Activated CD8-positive, alpha-beta memory T cell treated with anti-CD3 and anti-CD28 coated beads for 48 hours (primary cell): ENCODE data around the gene PCBP2.

ENCODE experiments used
- DNase-seq, 3 experiments: peaks; one replicate each; pipeline ENCODE4 v3.0.0-alpha.2; 2020; ENCODE audit warnings: low read depth in 2 of 3, low spot score in 2 of 3

The PCBP2 gene

DNA sequence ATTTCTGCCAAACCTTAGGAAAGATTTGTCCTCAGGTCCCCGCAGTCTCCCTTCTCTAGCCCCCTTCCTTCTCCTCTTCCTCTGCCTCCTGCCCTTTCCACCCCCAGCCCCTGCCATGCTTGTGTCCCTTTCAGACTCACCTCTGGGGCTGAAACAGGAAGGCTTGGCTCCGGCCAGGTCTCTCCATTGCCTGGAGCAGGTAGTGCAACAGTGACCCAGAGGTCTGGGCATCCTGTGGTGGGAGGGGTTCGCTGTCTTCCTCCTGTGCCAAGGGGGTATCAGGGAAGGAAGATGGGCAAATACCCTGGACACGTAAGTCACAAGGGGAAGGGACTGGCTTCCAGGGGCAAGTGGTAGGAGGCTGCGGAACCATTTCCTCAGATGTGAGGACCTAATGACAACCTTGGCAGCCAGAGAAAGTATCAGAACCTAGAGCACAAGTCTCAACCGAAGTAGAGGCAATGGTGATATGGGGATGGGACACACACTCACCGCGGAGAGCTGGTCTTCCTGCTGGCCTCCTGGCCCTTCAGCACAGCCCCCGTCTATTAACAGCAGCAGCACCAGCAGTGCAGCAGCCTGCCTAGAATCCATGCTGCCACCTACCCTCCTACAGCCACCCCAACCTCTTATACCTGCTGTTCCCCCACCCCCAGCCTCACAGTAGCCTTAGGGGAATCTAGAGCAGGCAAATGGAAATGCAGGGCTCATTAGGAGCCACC, 55.1 kb downstream of the PCBP2 start, which contains the start of gene NPFF:
TSS of gene NPFF (minus strand) at position 604 of the 722 bp plus-strand sequence. CDS start at position 594, 10 bp downstream.
- no peak for DNase-seq

DNA sequence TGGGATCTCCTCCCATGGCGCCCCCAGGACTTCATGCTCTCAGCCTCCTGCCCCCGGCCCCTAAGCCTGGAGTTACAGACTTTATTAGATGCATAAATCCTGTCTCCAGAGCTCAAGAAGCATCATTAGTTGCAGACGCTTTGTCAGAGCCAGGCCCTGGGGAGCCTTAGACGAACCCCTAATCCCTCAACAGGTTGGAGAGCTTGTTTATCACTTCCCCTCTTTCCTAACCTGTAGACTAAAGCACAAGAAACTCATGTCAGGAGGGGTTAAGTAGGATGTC, 55.6 kb downstream of the PCBP2 start:
- no peak for DNase-seq

DNA sequence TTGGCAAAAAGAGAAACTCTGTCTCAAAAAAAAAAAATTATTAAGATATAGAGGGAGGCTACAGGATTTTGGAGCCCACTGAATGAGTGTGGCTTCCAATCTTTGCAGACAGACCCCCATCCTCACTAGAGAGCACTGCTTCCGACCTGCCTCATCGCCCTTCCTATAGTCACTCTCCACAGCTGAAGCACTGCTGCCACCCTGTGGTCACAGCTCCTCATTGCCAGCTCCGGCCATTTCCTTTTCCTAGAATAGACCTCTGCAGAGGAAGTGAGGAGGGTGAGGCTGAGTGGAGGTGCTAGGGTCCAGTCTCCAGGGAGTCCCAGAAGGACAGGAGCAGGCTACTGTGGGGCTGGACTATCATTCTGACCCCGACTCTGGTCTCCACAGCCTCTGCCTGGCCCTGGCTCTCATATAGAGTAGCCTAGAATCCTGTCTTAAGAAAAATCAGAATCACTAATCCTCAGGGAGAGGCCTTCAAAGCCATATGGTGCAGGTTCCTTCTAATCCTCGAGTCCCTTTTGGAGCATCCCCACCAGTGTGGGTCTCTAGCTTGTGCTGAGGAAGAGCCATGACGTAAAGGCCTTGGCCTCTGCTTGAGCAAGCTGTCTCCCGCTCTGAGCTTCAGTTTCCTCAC, 56.8 kb downstream of the PCBP2 start:
- DNase-seq = peak; percentile 61 to 85 (median 74)

- no peak for DNase-seq
Measured at GRCh38 chr12:53510181-53510812, 58.4 kb downstream of the PCBP2 start.

DNA sequence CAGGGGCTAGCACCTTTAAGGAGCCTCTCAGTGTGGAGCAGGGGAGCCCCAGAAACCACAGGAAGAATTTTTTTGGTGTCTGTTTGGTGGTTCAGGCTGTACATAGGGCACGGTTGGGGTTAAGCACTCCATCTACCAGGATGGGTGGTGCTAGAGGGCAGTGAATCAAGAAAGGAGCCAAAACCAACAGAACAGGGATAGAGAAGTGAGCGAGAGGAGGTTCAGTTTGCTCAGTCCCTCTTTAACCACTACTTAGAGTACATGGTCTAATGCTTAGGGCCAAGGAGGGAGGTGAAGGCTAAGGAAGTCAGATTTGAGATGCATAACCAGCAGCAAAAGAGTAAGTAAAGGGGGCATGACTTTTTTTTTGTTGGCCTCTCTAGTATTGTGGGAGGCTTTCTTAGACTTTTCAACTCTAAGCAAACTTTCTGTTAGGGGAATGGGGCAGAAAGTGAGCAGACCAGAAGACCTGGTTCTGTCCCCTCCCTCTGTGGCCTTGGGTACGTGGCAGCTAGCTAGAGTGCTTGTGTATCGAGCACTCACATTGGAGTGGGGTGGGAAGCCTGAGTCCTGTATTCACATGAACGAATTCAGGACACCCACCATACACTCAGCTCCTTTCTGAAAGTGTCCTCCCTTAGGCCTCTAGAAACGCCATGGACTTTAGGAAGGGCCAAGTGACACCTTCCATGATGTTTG, 62.0 kb downstream of the PCBP2 start:
- no peak for DNase-seq

DNA sequence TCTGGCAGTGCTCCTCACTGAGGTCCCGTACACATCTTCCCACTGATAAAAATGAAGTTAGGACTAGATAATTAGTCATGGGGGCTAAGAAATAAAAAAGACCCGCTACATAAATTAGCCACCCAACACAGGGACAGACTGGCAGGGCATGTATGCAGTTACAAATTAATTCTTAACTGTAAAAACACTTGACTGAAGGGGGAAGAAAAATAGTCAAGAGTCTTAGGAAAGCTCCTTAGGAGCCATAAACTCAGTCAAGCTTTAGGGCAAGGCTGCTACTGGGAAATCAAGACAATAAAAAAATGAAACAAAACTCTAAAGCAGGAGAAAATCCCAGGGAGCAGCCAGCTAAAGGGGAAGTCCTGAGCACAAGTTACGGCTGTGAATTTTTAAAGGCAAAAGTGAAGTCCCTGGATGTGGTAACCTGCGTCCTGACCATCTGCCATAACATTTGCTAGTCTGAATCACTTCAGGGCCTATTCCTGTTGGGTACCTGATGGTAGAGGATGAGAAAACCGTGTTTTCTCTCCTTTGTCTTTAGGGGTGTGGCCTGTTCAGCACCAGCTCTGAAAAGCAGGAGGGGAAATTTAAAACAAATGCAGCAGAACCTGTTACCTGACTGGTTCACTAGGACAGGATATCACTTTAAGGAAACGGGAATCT, 62.9 kb downstream of the PCBP2 start:
- no peak for DNase-seq

DNA sequence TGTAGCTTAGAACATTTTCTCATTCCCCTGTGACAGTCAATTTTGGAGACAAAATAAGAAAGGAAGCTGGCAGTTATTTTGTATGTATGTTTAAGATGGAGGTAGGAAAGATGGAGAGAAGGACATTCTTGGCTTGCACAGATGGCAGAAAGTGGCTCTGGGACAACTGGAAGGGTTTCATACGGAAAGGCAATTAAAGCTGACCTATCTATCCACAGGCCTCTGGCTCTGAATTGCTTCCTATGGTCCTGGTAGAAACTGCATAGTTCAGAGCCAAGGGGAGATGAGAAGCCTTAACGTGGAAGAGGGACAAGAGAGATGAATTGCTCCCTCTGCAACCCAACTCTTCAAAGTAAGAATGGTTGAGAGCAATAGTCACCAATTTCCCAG, 63.4 kb downstream of the PCBP2 start:
- DNase-seq = no peak

DNA sequence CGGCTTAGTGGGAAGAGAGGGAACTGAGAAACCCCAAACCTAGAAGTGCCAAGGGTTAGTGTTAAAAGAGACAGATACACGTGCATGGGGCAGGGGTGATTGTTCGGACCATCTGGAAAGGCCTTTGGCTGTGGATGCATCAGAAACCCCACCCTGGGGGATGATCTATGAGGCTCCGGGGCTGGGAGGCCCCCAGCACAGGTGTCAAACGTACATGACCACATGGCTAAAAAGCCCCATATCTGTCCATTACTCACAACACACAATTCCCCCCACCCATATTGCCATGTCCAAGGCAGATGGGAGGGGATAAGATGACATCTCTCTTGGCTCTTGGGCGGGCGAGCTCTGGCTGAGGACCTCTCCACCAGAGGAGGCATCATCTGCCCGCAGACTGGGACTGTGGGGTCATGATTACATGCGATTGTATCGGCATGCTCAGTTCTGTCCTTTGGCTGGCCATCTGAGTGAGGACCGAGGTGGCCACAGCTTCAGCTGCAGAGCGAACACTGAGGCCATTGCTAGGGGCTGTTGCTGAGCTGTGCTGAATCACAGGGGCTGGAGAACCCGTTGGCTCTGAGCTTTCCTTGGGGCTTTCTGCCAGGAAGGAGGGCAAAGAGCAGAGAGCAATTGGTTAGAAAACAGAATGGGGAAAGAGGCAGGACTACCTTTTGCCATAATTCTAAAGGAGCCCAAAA, 65.0 kb downstream of the PCBP2 start:
- no peak for DNase-seq

GRCh38 chr12:53518381-53518780, 66.5 kb downstream of the PCBP2 start:
- no peak for DNase-seq

DNA sequence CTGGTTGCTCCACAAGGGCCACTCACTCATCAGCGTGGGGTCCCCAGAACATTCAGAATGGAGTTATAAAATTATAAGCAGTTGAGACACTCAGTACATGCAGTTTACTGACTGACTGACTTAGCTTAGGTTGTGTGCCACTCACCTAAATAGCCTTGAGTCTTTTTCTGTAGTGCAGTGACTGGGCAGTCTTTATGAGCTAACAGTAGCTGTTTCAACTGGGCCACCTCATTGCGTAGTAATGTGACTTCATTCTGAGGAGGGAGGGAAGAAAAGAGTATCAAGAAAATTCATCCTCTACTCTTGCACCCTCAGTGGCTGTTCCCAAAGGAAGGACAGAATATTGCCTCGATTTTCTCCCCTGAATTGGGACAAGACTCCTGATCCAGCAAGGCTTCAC, 71.2 kb downstream of the PCBP2 start:
- no peak for DNase-seq

GRCh38 chr12:53524476-53524875, 72.6 kb downstream of the PCBP2 start:
- DNase-seq = no peak

GRCh38 chr12:53530061-53530460, 78.2 kb downstream of the PCBP2 start:
- no peak for DNase-seq
